DND-41 (cell line): ENCODE measurements around the gene KCNA10.

ENCODE experiments used
- ATAC-seq: fragments of 200-7000 bp; cut with Tn5 transposase; 3 replicates; pipeline ENCODE4 v1.9.1; 2021; ENCODE audit warnings: low read depth; ENCODE audit not compliant: insufficient read depth
- DNase-seq: peaks from one replicate; pipeline ENCODE4 v3.0.0-alpha.2; 2020
- H2AFZ ChIP-seq: 2 replicates; pipeline ENCODE4 v1.6.0; 2012; ENCODE audit warnings: low read depth, low read length
- H3K27ac ChIP-seq: 2 replicates; pipeline ENCODE4 v1.5.1; 2012; ENCODE audit warnings: low read length, inconsistent platforms
- H3K27me3 ChIP-seq: fragments of 200-600 bp; sonication (generic); 2 replicates; pipeline ENCODE4 v1.6.0; 2012; ENCODE audit warnings: low read length, mild to moderate bottlenecking, inconsistent platforms; ENCODE audit not compliant: insufficient read depth, poor library complexity
- H3K36me3 ChIP-seq: 2 replicates; pipeline ENCODE4 v1.5.1; 2012; ENCODE audit warnings: low read length, inconsistent platforms; ENCODE audit not compliant: insufficient read depth
- H3K4me1 ChIP-seq: 2 replicates; pipeline ENCODE4 v1.5.1; 2012; ENCODE audit warnings: mild to moderate bottlenecking, low read length; ENCODE audit not compliant: insufficient read depth
- H3K4me2 ChIP-seq: 2 replicates; pipeline ENCODE4 v1.6.0; 2012; ENCODE audit warnings: mild to moderate bottlenecking, moderate library complexity, low read length, inconsistent platforms; ENCODE audit not compliant: insufficient read depth
- H3K4me3 ChIP-seq, 2 experiments: fragments of 200-600 bp in 1 of 2; shearing (Covaris generic) in 1 of 2; 2 replicates each; pipeline ENCODE4 v1.5.1; 2012 to 2016; ENCODE audit warnings: inconsistent platforms in 2 of 2, low read length in 2 of 2, mild to moderate bottlenecking in 2 of 2, low read depth in 1 of 2, moderate library complexity in 1 of 2
- H3K79me2 ChIP-seq: 2 replicates; pipeline ENCODE4 v1.6.0; 2012; ENCODE audit warnings: low read length, inconsistent platforms; ENCODE audit not compliant: insufficient read depth
- H3K9ac ChIP-seq: 2 replicates; pipeline ENCODE4 v1.6.0; 2012; ENCODE audit warnings: low read depth, mild to moderate bottlenecking, inconsistent platforms, low read length, moderate library complexity
- H3K9me3 ChIP-seq: 2 replicates; pipeline ENCODE4 v1.5.1; 2012; ENCODE audit warnings: low read length, moderate library complexity, mild to moderate bottlenecking, inconsistent platforms; ENCODE audit not compliant: insufficient read depth, severe bottlenecking
- H4K20me1 ChIP-seq: 2 replicates; pipeline ENCODE4 v1.6.0; 2012; ENCODE audit warnings: low read length; ENCODE audit not compliant: insufficient read depth
- EZH2 ChIP-seq: IDR thresholded peaks from 3 replicates; pipeline ENCODE4 v1.6.1; 2012; ENCODE audit warnings: borderline replicate concordance, low read depth, mild to moderate bottlenecking, moderate library complexity, low read length, inconsistent platforms; ENCODE audit not compliant: severe bottlenecking
- TF ChIP-seq, protein P1 (sequence below): IDR thresholded peaks from 2 replicates; pipeline ENCODE4 v1.5.1; 2012; ENCODE audit warnings: borderline replicate concordance, low read length, moderate library complexity, mild to moderate bottlenecking; ENCODE audit not compliant: poor library complexity, severe bottlenecking; ENCODE audit errors: extremely low read depth

KCNA10 gene

DNA sequence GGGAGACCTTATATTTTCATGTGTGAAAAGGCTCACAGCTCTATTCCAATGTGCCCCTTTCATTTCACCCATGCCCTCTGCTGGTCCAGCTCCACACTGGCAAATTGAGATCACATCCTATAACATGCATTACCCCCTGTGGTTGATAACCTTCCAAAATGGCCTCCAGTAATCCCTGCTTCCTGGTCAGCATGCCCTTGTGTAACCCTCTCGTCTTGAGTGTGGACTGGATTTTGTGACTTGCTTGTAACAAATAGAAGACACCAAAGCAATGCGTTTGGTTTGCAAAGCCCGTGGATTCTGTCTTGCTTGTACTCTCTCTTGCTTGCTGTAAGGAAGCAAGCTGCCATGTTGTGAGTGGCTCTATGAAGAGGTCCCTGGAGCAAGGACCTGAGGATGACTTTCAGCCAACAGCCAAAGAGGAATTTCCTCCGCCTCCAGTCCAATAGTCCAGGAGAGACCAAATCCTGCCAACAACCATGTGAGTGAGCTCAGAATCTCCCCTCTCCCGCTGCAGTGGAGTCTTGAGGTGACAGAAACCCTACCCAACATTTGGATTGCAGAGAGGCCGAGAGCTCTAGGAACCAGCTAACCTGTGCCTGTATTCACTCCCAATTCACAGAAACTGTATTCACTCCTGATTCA, 17.4 kb downstream of the KCNA10 start:
- DNase-seq (no peak), ATAC-seq (no peak)
- no peak overlapping the region for H3K4me3 ChIP-seq
- no peak overlapping the region for H3K9ac ChIP-seq
- H4K20me1 ChIP-seq, result no peaks in the 10 kb centered on the region; the same call in 1 of the 2 replicates
- no peak overlapping the region for H3K27ac ChIP-seq
- H3K27me3 ChIP-seq, result peaks cover 1% of the 10 kb centered on the region
- H3K9me3 ChIP-seq, result no peaks in the 10 kb centered on the region
- TF ChIP-seq EZH2, result no peak
- TF ChIP-seq, protein P1, sequence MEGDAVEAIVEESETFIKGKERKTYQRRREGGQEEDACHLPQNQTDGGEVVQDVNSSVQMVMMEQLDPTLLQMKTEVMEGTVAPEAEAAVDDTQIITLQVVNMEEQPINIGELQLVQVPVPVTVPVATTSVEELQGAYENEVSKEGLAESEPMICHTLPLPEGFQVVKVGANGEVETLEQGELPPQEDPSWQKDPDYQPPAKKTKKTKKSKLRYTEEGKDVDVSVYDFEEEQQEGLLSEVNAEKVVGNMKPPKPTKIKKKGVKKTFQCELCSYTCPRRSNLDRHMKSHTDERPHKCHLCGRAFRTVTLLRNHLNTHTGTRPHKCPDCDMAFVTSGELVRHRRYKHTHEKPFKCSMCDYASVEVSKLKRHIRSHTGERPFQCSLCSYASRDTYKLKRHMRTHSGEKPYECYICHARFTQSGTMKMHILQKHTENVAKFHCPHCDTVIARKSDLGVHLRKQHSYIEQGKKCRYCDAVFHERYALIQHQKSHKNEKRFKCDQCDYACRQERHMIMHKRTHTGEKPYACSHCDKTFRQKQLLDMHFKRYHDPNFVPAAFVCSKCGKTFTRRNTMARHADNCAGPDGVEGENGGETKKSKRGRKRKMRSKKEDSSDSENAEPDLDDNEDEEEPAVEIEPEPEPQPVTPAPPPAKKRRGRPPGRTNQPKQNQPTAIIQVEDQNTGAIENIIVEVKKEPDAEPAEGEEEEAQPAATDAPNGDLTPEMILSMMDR, result no peak
- H3K4me1 ChIP-seq, result no peaks in the 10 kb centered on the region
- no peaks in the 10 kb centered on the region for H3K36me3 ChIP-seq
- no peak overlapping the region for H2AFZ ChIP-seq
- no peaks in the 10 kb centered on the region for H3K79me2 ChIP-seq
- no peak overlapping the region for H3K4me2 ChIP-seq

DNA sequence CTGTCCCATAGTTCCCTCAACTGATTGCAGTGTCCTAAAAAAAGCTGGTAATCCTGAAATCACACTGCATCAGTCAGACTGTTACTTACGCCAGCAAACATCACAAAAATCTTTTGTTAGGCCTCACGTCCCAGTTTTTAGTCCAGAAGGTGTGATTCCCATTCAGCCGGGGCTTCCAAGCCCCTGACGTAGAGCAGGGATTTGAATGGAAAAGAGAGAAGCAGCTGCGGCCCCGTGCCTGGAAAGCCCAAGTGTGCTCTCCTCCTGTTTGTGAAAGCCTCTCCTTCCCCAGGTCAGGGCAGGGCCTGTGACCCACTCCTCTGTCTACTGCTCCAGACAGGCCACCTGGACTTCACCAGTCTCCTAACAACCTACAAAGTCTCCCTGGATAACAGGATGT, 20.7 kb downstream of the KCNA10 start:
- H3K27me3 ChIP-seq, result no peaks in the 10 kb centered on the region
- H3K9ac ChIP-seq, result no peak overlapping the region
- no peak for ATAC-seq
- H3K4me1 ChIP-seq, result no peaks in the 10 kb centered on the region
- no peak overlapping the region for H3K4me3 ChIP-seq
- no peaks in the 10 kb centered on the region for H4K20me1 ChIP-seq
- H2AFZ ChIP-seq, result no peak overlapping the region
- DNase-seq, result no peak
- H3K9me3 ChIP-seq, result no peaks in the 10 kb centered on the region
- H3K79me2 ChIP-seq, result no peaks in the 10 kb centered on the region
- no peak overlapping the region for H3K27ac ChIP-seq
- H3K4me2 ChIP-seq, result no peak overlapping the region
- H3K36me3 ChIP-seq, result no peaks in the 10 kb centered on the region
- TF ChIP-seq EZH2, result no peak
- TF ChIP-seq, protein P1, result no peak

DNA sequence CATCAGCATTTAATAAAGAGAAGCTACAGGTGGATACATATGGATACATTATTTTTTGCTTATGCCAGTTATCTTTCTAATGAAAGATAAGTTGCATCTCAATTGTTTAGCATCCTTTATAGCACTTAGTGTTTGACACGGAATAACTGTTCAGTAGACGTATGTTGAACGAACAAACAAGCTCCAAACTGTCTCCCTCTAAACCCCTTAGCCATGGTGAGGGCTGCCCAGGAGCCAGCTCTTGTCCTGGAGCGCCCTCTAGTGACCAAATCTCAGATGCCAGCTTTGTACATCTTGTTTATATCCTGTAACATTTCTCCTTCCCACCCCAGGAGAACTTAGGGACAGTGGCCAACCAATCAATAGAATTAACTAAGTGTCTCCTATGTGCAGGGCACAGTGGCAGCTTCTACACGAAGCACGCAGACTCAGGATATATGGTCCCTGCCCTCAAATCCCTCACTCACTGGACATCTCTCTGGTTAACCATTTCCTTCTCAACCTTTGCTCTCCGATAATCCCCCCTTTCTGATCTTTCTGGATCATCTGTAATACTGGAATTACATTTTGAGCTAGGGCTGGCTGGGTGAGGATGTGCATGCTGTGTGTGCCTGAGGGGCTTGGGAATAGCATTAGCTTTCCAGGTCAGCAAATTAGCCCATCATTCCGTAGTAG, 22.9 kb downstream of the KCNA10 start:
- H3K79me2 ChIP-seq, result no peaks in the 10 kb centered on the region
- peak; percentile 77 for DNase-seq
- TF ChIP-seq EZH2, result no peak
- TF ChIP-seq, protein P1, result peak; percentile 91
- H3K4me1 ChIP-seq, result no peaks in the 10 kb centered on the region
- H3K9me3 ChIP-seq, result no peaks in the 10 kb centered on the region
- no peaks in the 10 kb centered on the region for H3K36me3 ChIP-seq
- H3K4me3 ChIP-seq, result no peak overlapping the region
- no peak overlapping the region for H3K27ac ChIP-seq
- H2AFZ ChIP-seq, result no peak overlapping the region
- H3K4me2 ChIP-seq, result no peak overlapping the region
- H3K27me3 ChIP-seq, result no peaks in the 10 kb centered on the region
- H4K20me1 ChIP-seq, result no peaks in the 10 kb centered on the region
- no peak overlapping the region for H3K9ac ChIP-seq
- ATAC-seq, result peak; percentile 95
